MM.1S (cell line): ENCODE data around the gene LRRC34.

ENCODE experiments used
- CTCF ChIP-seq: fragments of 300-600 bp; sonication (generic); IDR thresholded peaks from 2 replicates; pipeline ENCODE4 v1.5.1; 2016; ENCODE audit warnings: antibody characterized with exemption, low read length, mixed read lengths
- EZH2 ChIP-seq: fragments of 300-600 bp; sonication (generic); optimal IDR thresholded peaks from 2 replicates; pipeline ENCODE3; 2017; ENCODE audit warnings: low read depth, mild to moderate bottlenecking, antibody characterized with exemption, low read length, mixed read lengths

GRCh38 chr3:169812332-169813235 lies at the start of gene LRRC34, which contains the start of gene LRRIQ4:
- TF ChIP-seq CTCF (no peak), EZH2 (no peak)
